Endodermal cell (in vitro differentiated cells): ENCODE data around the gene NTSR1. TPM values are rescaled to one million over a fixed set of nuclear protein-coding genes. Genes with fewer than 3 reads are reported as not detected.

Experiments used
- DNase-seq: peaks from one replicate; pipeline ENCODE4 v3.0.0-alpha.2; 2017
- H3K27ac ChIP-seq: 2 replicates; pipeline ENCODE4 v1.5.1; 2013; ENCODE audit warnings: mild to moderate bottlenecking, low read depth, low read length, moderate library complexity
- H3K27me3 ChIP-seq: 2 replicates; pipeline ENCODE4 v1.6.1; 2013; ENCODE audit warnings: mild to moderate bottlenecking, low read length, moderate library complexity; ENCODE audit not compliant: insufficient read depth, control insufficient read depth, poor library complexity, severe bottlenecking
- H3K36me3 ChIP-seq: 2 replicates; pipeline ENCODE4 v1.7.0; 2013; ENCODE audit warnings: mild to moderate bottlenecking, low read length, moderate library complexity; ENCODE audit not compliant: control insufficient read depth, insufficient read depth
- H3K4me1 ChIP-seq: one replicate; pipeline ENCODE4 v1.7.0; 2013; ENCODE audit warnings: low read length; ENCODE audit not compliant: control insufficient read depth, insufficient read depth
- H3K4me3 ChIP-seq: 2 replicates; pipeline ENCODE4 v1.5.1; 2013; ENCODE audit warnings: mild to moderate bottlenecking, low read length, moderate library complexity
- H3K9ac ChIP-seq: 2 replicates; pipeline ENCODE4 v1.6.1; 2013; ENCODE audit warnings: mild to moderate bottlenecking, low read length, moderate library complexity; ENCODE audit not compliant: poor library complexity, severe bottlenecking; ENCODE audit errors: extremely low read depth
- H3K9me3 ChIP-seq: 2 replicates; pipeline ENCODE4 v1.6.1; 2013; ENCODE audit warnings: mild to moderate bottlenecking, low read length, moderate library complexity; ENCODE audit not compliant: control insufficient read depth
- H3K27ac Mint-ChIP-seq: 2 replicates; pipeline ENCODE4 v1.8.0; 2020; ENCODE audit warnings: mixed read lengths
- H3K27me3 Mint-ChIP-seq: 2 replicates; pipeline ENCODE4 v1.8.0; 2021; ENCODE audit warnings: mild to moderate bottlenecking, mixed read lengths; ENCODE audit not compliant: insufficient read depth
- H3K36me3 Mint-ChIP-seq: 2 replicates; pipeline ENCODE4 v1.8.0; 2020; ENCODE audit warnings: low read depth, mixed read lengths
- H3K4me1 Mint-ChIP-seq: 2 replicates; pipeline ENCODE4 v1.8.0; 2020; ENCODE audit warnings: mixed read lengths
- H3K4me3 Mint-ChIP-seq: 2 replicates; pipeline ENCODE4 v1.8.0; 2020; ENCODE audit warnings: mild to moderate bottlenecking, moderate library complexity, mixed read lengths
- H3K9me3 Mint-ChIP-seq: 2 replicates; pipeline ENCODE4 v1.8.0; 2020; ENCODE audit warnings: mild to moderate bottlenecking, mixed read lengths
- WGBS, 2 experiments: methylation state at CpG; one replicate each; pipeline versions ENCODE4 v1.1.5 to v1.1.7; 2013; ENCODE audit warnings: missing lambda C conversion rate in 2 of 2, mixed read lengths in 1 of 2; ENCODE audit not compliant: insufficient coverage in 1 of 2, insufficient read length in 1 of 2; 5-methylcytosine and 5-hydroxymethylcytosine counted together
- total RNA-seq, 2 donors: library from RNA; stranded (reverse); fragmentation: NEBNext Ultra II Directional in 1 of 2; extraction: Animal tissue kit (Norgen Biotek cat#: 25700) in 1 of 2; gene quantifications; 2 replicates in 1 of 2; 3 replicates in 1 of 2; pipeline ENCODE4 v1.2.1, GENCODE V29; 2021
- TF ChIP-seq, protein P1 (sequence below): fragments of 200-600 bp; sonication (generic); conservative IDR thresholded peaks from 2 replicates; pipeline ENCODE4 v1.5.0; 2021; ENCODE audit warnings: antibody characterized with exemption, mild to moderate bottlenecking

Gene NTSR1
- total RNA-seq, 2 donors from 2014 or later = 0.11 to 0.62 TPM

DNA sequence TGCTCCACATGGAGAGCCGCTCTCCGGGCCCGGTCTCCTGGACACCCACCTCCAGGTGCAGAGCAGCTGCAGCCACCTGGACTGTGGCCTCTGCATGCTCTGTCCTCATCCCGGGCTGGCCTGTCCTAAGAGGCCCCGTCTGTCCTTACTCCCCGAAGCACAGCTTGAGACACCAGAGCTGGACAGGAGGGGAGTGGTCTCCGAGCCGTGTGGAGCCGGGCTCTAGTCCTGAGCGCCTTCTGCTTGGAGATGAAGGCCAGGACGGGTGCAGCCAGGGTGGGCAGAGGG, 6.7 kb upstream of the NTSR1 start:
- H3K27ac ChIP-seq = no peak overlapping the region
- H3K9ac ChIP-seq = no peak overlapping the region
- peaks cover 2% of the 10 kb centered on the region for H3K27me3 ChIP-seq
- no peak overlapping the region for H3K4me3 ChIP-seq
- Mint-ChIP-seq H3K27ac (no peak overlapping the region), H3K27me3 (peaks cover 7% of the 10 kb centered on the region), H3K4me1 (no peaks in the 10 kb centered on the region), H3K36me3 (no peaks in the 10 kb centered on the region), H3K9me3 (no peaks in the 10 kb centered on the region), H3K4me3 (no peak overlapping the region)
- no peak for DNase-seq
- TF ChIP-seq, protein P1, sequence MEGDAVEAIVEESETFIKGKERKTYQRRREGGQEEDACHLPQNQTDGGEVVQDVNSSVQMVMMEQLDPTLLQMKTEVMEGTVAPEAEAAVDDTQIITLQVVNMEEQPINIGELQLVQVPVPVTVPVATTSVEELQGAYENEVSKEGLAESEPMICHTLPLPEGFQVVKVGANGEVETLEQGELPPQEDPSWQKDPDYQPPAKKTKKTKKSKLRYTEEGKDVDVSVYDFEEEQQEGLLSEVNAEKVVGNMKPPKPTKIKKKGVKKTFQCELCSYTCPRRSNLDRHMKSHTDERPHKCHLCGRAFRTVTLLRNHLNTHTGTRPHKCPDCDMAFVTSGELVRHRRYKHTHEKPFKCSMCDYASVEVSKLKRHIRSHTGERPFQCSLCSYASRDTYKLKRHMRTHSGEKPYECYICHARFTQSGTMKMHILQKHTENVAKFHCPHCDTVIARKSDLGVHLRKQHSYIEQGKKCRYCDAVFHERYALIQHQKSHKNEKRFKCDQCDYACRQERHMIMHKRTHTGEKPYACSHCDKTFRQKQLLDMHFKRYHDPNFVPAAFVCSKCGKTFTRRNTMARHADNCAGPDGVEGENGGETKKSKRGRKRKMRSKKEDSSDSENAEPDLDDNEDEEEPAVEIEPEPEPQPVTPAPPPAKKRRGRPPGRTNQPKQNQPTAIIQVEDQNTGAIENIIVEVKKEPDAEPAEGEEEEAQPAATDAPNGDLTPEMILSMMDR = no peak
- H3K9me3 ChIP-seq = no peaks in the 10 kb centered on the region
- no peaks in the 10 kb centered on the region for H3K36me3 ChIP-seq
- 89 to 98% methylated on average over 10 to 11 of the region's 11 CpGs for WGBS, 2 experiments
- H3K4me1 ChIP-seq = no peaks in the 10 kb centered on the region

DNA sequence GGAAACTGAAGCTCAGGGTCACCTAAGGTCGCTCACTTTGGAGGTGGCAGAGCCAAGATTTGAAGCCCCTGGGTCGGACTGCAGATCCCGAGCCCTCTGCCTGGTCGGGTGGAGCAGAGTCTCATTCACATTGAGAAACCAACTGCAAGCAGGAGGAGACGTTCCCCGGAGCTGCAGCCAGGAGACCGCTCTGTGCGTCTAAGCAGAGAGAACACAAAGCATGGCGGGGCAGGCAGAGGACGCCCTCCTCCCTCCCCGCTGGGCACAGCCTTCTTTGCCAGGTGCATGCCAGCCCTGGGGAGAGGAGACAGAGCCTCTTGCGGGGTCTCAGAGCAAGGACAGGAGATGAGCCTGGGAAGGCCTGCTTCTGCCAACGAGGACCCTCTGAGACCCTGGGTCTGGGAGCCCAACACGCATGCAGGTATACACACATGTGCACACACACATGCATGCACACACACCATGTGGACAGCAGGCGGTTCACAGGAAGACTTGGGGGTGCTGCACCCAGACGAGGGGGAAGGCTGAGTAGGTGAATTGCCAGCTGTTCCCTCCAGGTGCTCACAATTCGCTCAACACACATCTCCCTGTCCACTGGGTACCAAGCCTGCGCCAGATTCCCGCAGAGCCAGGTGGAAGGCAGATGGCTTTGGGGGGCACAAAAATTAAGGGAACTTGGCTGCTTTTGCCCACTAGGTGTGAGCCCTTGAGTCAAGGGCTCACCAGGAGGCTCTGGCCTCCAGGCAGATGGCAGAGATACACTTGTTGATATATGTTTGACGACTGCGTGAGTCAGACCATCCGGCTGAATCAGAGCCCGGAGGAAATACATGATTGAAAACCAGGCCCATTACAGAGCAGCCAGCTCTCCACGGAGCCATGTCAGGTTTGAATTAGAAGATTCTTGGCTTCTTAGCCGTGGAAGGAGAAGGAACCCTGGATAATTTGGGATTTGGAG, 5.5 kb upstream of the NTSR1 start:
- H3K4me3 ChIP-seq = no peak overlapping the region
- H3K4me3 Mint-ChIP-seq = no peak overlapping the region
- H3K9me3 ChIP-seq = no peaks in the 10 kb centered on the region
- H3K27ac Mint-ChIP-seq = no peak overlapping the region
- TF ChIP-seq, protein P1 = no peak
- DNase-seq = no peak
- H3K9me3 Mint-ChIP-seq = no peaks in the 10 kb centered on the region
- H3K4me1 ChIP-seq = peaks cover 2% of the 10 kb centered on the region
- peaks cover 14% of the 10 kb centered on the region for H3K27me3 ChIP-seq
- H3K27me3 Mint-ChIP-seq = peaks cover 18% of the 10 kb centered on the region
- 89 to 91% methylated on average over 15 to 25 of the region's 25 CpGs for WGBS, 2 experiments
- H3K9ac ChIP-seq = no peak overlapping the region
- no peaks in the 10 kb centered on the region for H3K36me3 ChIP-seq
- H3K36me3 Mint-ChIP-seq = no peaks in the 10 kb centered on the region
- no peaks in the 10 kb centered on the region for H3K4me1 Mint-ChIP-seq
- no peak overlapping the region for H3K27ac ChIP-seq

DNA sequence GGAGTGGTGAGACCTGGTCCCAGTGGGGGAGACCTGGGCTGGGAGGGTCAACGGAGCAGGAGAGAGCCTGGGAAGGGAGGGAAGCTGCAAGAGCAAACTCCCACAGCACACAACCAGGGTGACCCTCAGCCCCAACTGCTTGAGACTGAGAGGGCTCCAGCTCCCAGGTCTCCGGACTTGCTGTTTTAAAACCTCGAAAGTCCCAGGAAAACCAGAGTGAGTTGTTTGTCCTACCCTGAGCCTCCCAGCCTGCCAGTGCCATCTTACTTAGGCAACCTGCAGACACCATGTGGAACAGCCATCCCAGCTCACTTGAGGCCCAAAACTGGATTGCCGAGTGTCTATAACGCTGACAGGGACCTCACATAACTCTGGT, 4.8 kb upstream of the NTSR1 start:
- Histone ChIP-seq H3K36me3 (no peaks in the 10 kb centered on the region), H3K4me3 (no peak overlapping the region), H3K9me3 (no peaks in the 10 kb centered on the region), H3K9ac (no peak overlapping the region), H3K4me1 (peaks cover 3% of the 10 kb centered on the region), H3K27ac (no peak overlapping the region), H3K27me3 (peaks cover 21% of the 10 kb centered on the region)
- H3K36me3 Mint-ChIP-seq = no peaks in the 10 kb centered on the region
- DNase-seq = no peak
- WGBS, 2 experiments = 85 to 100% methylated on average over 3 to 5 of the region's 5 CpGs
- no peak overlapping the region for H3K27ac Mint-ChIP-seq
- H3K4me3 Mint-ChIP-seq = no peak overlapping the region
- no peaks in the 10 kb centered on the region for H3K9me3 Mint-ChIP-seq
- TF ChIP-seq, protein P1 = no peak
- H3K4me1 Mint-ChIP-seq = no peaks in the 10 kb centered on the region
- H3K27me3 Mint-ChIP-seq = peaks cover 23% of the 10 kb centered on the region
